Measurements from ENCODE around the gene TNRC6A.
"Not testable (repeated sequence)": the region's sequence is repeated elsewhere in the genome, so short reads cannot be mapped to it uniquely, and the experiment has no call there.

TNRC6A gene

GRCh38 chr16:24728891-24729242 lies 584 bp upstream of the TNRC6A start:
- no peak for DNase-seq

- DNase-seq = no peak
Observed at GRCh38 chr16:24729951-24730815, 732 bp downstream of the TNRC6A start.

GRCh38 chr16:24730914-24731313 lies 1.5 kb downstream of the TNRC6A start:
- no peak for DNase-seq

GRCh38 chr16:24731722-24732419 lies 2.4 kb downstream of the TNRC6A start:
- DNase-seq = no peak

GRCh38 chr16:24734382-24734781 lies 4.9 kb downstream of the TNRC6A start:
- no peak for DNase-seq

- no peak for DNase-seq
Observed at GRCh38 chr16:24736758-24737157, 7.3 kb downstream of the TNRC6A start.

GRCh38 chr16:24737391-24737871 lies 8.0 kb downstream of the TNRC6A start:
- DNase-seq = no peak

- no peak for DNase-seq
Observed at GRCh38 chr16:24737916-24738594, 8.6 kb downstream of the TNRC6A start.

GRCh38 chr16:24738895-24739294 lies 9.4 kb downstream of the TNRC6A start:
- no peak for DNase-seq

- no peak for DNase-seq
Observed at GRCh38 chr16:24741862-24742261, 12.4 kb downstream of the TNRC6A start.

- not testable (repeated sequence) for DNase-seq
Observed at GRCh38 chr16:24742610-24743009, 13.2 kb downstream of the TNRC6A start.

GRCh38 chr16:24745391-24745790 lies 15.9 kb downstream of the TNRC6A start:
- no peak for DNase-seq

- no peak for DNase-seq
Observed at GRCh38 chr16:24745791-24746190, 16.3 kb downstream of the TNRC6A start.

GRCh38 chr16:24747441-24747840 lies 18.0 kb downstream of the TNRC6A start:
- no peak for DNase-seq

- no peak for DNase-seq
Observed at GRCh38 chr16:24748242-24748641, 18.8 kb downstream of the TNRC6A start.

- DNase-seq = no peak
Observed at GRCh38 chr16:24749310-24749709, 19.9 kb downstream of the TNRC6A start.

- DNase-seq = not testable (repeated sequence)
Observed at GRCh38 chr16:24749872-24750271, 20.4 kb downstream of the TNRC6A start.

GRCh38 chr16:24753000-24753399 lies 23.5 kb downstream of the TNRC6A start:
- DNase-seq = no peak

- DNase-seq = no peak
Observed at GRCh38 chr16:24753437-24753836, 24.0 kb downstream of the TNRC6A start.

GRCh38 chr16:24754543-24754942 lies 25.1 kb downstream of the TNRC6A start:
- no peak for DNase-seq

- DNase-seq = no peak
Observed at GRCh38 chr16:24755201-24755874, 25.9 kb downstream of the TNRC6A start.

- DNase-seq = no peak
Observed at GRCh38 chr16:24758373-24758772, 28.9 kb downstream of the TNRC6A start.

GRCh38 chr16:24759006-24759405 lies 29.6 kb downstream of the TNRC6A start:
- no peak for DNase-seq

Data from NCI-H2081 treated with DMSO at 0.1 percent for 48 hours (cell line).